Ascending aorta (tissue), 2 donors: Measurements from ENCODE around the gene RUNX2. TPM values are rescaled to one million over a fixed set of nuclear protein-coding genes. Genes with fewer than 3 reads are reported as not detected.

Source experiments
- DNase-seq, 2 donors: peaks; one replicate each; pipeline ENCODE4 v3.0.0-alpha.2; 2019; ENCODE audit warnings: low spot score in 2 of 2
- H3K27ac ChIP-seq, 2 donors: fragments of 200-600 bp; sonication (generic); one replicate each; pipeline ENCODE4 v1.5.1; 2016 to 2017; ENCODE audit warnings: mild to moderate bottlenecking in 1 of 2
- H3K27me3 ChIP-seq: fragments of 200-600 bp; sonication (generic); one replicate; pipeline ENCODE4 v1.5.1; 2017
- H3K36me3 ChIP-seq, 2 donors: fragments of 200-600 bp; sonication (generic); one replicate each; pipeline ENCODE4 v1.5.1; 2016
- H3K4me1 ChIP-seq, 2 donors: fragments of 200-600 bp; sonication (generic); one replicate each; pipeline ENCODE4 v1.5.1; 2016 to 2017; ENCODE audit warnings: mild to moderate bottlenecking in 1 of 2
- H3K4me3 ChIP-seq, 2 donors: fragments of 200-600 bp; sonication (generic); one replicate each; pipeline ENCODE4 v1.5.1; 2016 to 2017; ENCODE audit warnings: mild to moderate bottlenecking in 1 of 2
- H3K9me3 ChIP-seq, 2 donors: fragments of 200-600 bp; sonication (generic); one replicate each; pipeline ENCODE4 v1.5.1; 2016
- intact Hi-C: fragments of 100-400 bp; cut with DNase I; formaldehyde crosslinking; loops from one replicate; pipeline ENCODE4 v1.15.1; 2023
- total RNA-seq: library from RNA; depleted of rRNA; stranded (reverse); fragments of >200 nt; gene quantifications from one replicate; pipeline ENCODE4 v1.1.0, GENCODE V29; 2016
- TF ChIP-seq, protein P1 (sequence below), 3 experiments: fragments of 200-600 bp in 2 of 3; fragments of 450-650 bp in 1 of 3; sonication (generic) in 2 of 3; IDR thresholded peaks; one replicate each; pipeline ENCODE4 v1.5.1; 2016 to 2019; ENCODE audit warnings: antibody characterized with exemption in 3 of 3, mild to moderate bottlenecking in 1 of 3, moderate library complexity in 1 of 3

Gene RUNX2
- total RNA-seq, 1 donor from 2014 or later, result 0.21 TPM

DNA sequence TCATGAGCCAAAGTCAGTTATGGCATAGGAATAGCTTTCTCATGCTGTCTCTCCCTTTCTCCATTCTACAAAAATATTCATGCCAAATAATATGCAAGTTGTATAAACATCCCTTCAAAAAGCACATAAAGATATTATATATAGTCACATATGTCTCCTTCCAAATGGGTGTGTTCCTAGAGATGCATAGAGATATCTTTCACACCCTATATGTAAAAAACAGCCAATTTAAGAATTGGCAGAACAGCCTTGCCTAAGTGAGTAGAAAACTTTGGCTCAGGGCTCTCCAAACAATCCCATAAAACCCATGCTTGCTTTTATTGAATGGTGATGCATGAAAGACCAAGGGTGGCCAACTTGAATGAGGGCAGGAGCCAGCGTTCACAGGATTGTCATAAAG lies 324.3 kb downstream of the RUNX2 start:
- intact Hi-C loops, result no loop called here
- Histone ChIP-seq H3K9me3 (no peaks in the 10 kb centered on the region), H3K4me1 (no peaks in the 10 kb centered on the region), H3K4me3 (no peak overlapping the region), H3K36me3 (no peaks in the 10 kb centered on the region), H3K27ac (no peak overlapping the region), H3K27me3 (no peaks in the 10 kb centered on the region)
- TF ChIP-seq, protein P1, sequence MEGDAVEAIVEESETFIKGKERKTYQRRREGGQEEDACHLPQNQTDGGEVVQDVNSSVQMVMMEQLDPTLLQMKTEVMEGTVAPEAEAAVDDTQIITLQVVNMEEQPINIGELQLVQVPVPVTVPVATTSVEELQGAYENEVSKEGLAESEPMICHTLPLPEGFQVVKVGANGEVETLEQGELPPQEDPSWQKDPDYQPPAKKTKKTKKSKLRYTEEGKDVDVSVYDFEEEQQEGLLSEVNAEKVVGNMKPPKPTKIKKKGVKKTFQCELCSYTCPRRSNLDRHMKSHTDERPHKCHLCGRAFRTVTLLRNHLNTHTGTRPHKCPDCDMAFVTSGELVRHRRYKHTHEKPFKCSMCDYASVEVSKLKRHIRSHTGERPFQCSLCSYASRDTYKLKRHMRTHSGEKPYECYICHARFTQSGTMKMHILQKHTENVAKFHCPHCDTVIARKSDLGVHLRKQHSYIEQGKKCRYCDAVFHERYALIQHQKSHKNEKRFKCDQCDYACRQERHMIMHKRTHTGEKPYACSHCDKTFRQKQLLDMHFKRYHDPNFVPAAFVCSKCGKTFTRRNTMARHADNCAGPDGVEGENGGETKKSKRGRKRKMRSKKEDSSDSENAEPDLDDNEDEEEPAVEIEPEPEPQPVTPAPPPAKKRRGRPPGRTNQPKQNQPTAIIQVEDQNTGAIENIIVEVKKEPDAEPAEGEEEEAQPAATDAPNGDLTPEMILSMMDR (IDR thresholded peaks at IDR 0.05), result no peak
- DNase-seq, result no peak

DNA sequence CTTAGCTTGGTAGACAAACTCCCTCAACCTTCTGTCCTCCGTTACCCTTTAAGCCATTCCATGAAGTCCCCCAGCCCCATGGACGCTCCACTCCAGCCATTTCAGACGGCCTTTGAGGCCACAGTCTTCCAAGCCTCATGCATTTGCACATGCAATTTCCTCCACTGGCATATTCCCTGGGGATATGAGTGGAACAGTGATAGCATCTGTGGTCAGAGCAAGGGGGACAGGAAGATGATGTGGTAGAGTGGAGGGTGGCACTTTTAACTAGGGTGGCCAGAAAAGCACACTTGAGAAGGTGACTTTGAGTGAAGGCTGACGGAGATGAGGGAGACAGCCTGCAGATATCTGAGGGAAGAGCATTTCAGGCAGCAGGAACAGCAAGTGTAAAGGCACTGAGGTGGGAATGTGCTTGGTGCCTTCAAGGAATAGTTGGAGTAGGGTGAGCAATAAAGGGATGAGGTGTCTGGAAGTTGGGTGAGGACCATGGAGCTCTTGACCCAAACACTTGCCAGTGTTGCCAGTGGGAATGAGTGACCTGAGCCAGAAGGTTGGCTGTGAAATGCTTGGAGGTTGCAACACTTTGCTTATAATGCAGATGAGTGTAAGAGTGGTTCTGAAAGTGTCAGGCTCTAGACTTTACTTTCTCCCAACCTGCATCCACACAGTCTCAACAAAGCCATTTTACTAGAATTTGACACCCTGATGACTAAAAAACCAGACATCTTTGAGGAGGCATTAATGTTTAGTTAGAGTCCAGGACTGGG lies 325.2 kb downstream of the RUNX2 start:
- TF ChIP-seq, protein P1 (IDR thresholded peaks at IDR 0.05), result no peak
- Histone ChIP-seq H3K27me3 (no peaks in the 10 kb centered on the region), H3K36me3 (no peaks in the 10 kb centered on the region), H3K9me3 (no peaks in the 10 kb centered on the region), H3K27ac (no peak overlapping the region), H3K4me1 (no peaks in the 10 kb centered on the region), H3K4me3 (no peak overlapping the region)
- intact Hi-C loops, result no loop called here
- peak in 1 of 2 donors; percentile 21 for DNase-seq

DNA sequence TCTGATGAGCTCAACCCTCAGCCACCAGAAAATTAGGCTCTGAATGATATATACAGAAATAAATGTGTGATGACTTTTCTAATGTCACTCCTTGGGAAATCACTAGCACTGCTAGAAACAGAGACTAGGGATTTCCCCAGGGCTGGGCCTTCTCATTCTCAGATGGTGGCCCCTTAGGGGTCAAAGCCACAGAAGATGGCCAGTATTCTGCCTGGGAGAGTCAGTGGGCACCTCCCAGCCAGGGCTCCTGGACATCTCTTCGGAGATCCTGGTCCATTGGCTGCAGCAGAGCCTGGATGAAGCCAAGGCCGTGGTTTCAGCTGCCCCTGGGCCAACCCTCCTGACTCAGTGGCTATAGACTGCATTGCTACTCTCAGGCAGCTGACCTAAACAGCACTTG lies 326.5 kb downstream of the RUNX2 start:
- H3K27me3 ChIP-seq, result no peaks in the 10 kb centered on the region
- no peaks in the 10 kb centered on the region for H3K9me3 ChIP-seq
- H3K4me3 ChIP-seq, result no peak overlapping the region
- no peaks in the 10 kb centered on the region for H3K36me3 ChIP-seq
- peak in 1 of 2 donors; percentile 7 for DNase-seq
- intact Hi-C loops, result no loop called here
- TF ChIP-seq, protein P1 (IDR thresholded peaks at IDR 0.05), result no peak
- no peaks in the 10 kb centered on the region for H3K4me1 ChIP-seq
- H3K27ac ChIP-seq, result no peak overlapping the region

DNA sequence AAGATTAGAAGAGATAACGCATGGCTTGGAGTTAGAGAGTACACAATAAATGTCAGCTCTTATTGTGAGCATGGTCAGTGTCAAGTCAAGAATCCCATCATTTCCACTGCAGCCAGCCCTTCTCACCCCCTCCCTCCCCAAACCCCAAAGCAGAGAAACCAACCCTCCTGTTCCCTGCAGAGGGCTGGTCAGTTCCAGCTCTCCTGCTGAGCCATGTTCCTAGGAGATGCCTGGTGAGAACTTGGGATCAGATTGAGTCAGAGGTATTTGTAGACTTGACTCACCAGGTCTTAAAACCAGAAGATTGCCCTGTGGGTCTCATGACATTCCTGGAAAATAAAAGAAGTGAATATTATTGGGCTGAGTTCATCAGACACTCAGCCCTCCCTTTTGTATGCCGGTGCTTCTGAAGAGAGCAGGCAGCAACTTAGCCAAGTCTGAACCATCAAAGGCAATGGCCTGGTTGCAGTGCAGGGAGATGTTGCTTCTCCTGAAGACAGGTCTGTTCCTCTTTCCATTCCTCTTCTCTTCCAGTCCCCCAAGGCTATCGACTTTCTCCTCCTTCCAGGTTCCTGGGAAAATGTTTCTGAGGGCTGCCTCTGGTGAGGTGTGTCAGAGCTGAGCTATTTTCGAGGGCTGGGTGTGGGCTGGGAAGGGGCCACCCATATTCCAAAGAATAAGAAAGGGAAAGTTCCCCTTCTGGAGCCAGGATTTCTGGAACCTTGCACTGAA lies 327.8 kb downstream of the RUNX2 start:
- DNase-seq, result peak in 1 of 2 donors; percentile 18
- H3K36me3 ChIP-seq, result no peaks in the 10 kb centered on the region
- H3K4me1 ChIP-seq, result no peaks in the 10 kb centered on the region
- no peaks in the 10 kb centered on the region for H3K27me3 ChIP-seq
- intact Hi-C loops, result no loop called here
- TF ChIP-seq, protein P1 (IDR thresholded peaks at IDR 0.05), result no peak
- no peaks in the 10 kb centered on the region for H3K9me3 ChIP-seq
- H3K27ac ChIP-seq, result no peak overlapping the region
- H3K4me3 ChIP-seq, result no peak overlapping the region

GRCh38 chr6:45657226-45657625 lies 329.1 kb downstream of the RUNX2 start:
- intact Hi-C loops, result no loop called here
- no peak for DNase-seq
- Histone ChIP-seq H3K27ac (no peak overlapping the region), H3K27me3 (no peaks in the 10 kb centered on the region), H3K9me3 (no peaks in the 10 kb centered on the region), H3K36me3 (no peaks in the 10 kb centered on the region), H3K4me1 (no peaks in the 10 kb centered on the region), H3K4me3 (no peak overlapping the region)
- TF ChIP-seq, protein P1 (IDR thresholded peaks at IDR 0.05), result no peak
